ENCODE measurements around the gene CYP2U1.

CYP2U1 gene

GRCh38 chr4:107988763-107989035 is 57.4 kb downstream of the CYP2U1 start:
- no peak overlapping the region for H3K4me3 ChIP-seq (ENCODE audit: low read length)

GRCh38 chr4:107989162-107989536 is 57.8 kb downstream of the CYP2U1 start:
- no peak for TF ChIP-seq CTCF (conservative IDR thresholded peaks at IDR 0.05; ENCODE audit: low read length)
- DNase-seq (ENCODE audit: low read depth), result no peak
- peak overlapping the region; percentile 91 for H3K4me3 ChIP-seq (ENCODE audit: low read length)

More at GRCh38 chr4:107988763-107989035, 57.4 kb downstream of the CYP2U1 start:
- no peak for TF ChIP-seq CTCF (conservative IDR thresholded peaks at IDR 0.05; ENCODE audit: low read length)
- no peak for DNase-seq (ENCODE audit: low read depth)

GRCh38 chr4:107989537-107990386 is 58.4 kb downstream of the CYP2U1 start, which contains the start of gene HADH:
Gene HADH (plus strand): TSS chr4:107989889. CDS start chr4:107989933, 44 bp downstream.
- peak; percentile 85 for DNase-seq (ENCODE audit: low read depth)
- no peak for TF ChIP-seq CTCF (conservative IDR thresholded peaks at IDR 0.05; ENCODE audit: low read length)
- H3K4me3 ChIP-seq (ENCODE audit: low read length), result peak within 1 kb of the TSS; percentile 91

GRCh38 chr4:107991945-107992630 is 60.7 kb downstream of the CYP2U1 start:
- H3K4me3 ChIP-seq (ENCODE audit: low read length), result no peak overlapping the region
- peak; percentile 50 for DNase-seq (ENCODE audit: low read depth)
- TF ChIP-seq CTCF (conservative IDR thresholded peaks at IDR 0.05; ENCODE audit: low read length), result no peak

GRCh38 chr4:107993969-107994368 is 62.6 kb downstream of the CYP2U1 start:
- TF ChIP-seq CTCF (conservative IDR thresholded peaks at IDR 0.05; ENCODE audit: low read length), result no peak
- DNase-seq (ENCODE audit: low read depth), result no peak
- no peak overlapping the region for H3K4me3 ChIP-seq (ENCODE audit: low read length)

- H3K4me3 ChIP-seq (ENCODE audit: low read length), result no peak overlapping the region
- DNase-seq (ENCODE audit: low read depth), result no peak
- no peak for TF ChIP-seq CTCF (conservative IDR thresholded peaks at IDR 0.05; ENCODE audit: low read length)
Observed at GRCh38 chr4:107994894-107995293, 63.5 kb downstream of the CYP2U1 start.
